Hepatocyte (in vitro differentiated cells): Measurements from ENCODE around the gene DCBLD1. TPM values are rescaled to one million over a fixed set of nuclear protein-coding genes. Genes with fewer than 3 reads are reported as not detected.

Experiments
- DNase-seq: peaks from one replicate; pipeline ENCODE4 v3.0.0-alpha.2; 2016; ENCODE audit warnings: low spot score
- H2AFZ ChIP-seq: fragments of 200-600 bp; sonication (generic); 2 replicates; pipeline ENCODE4 v1.6.0; 2016; ENCODE audit warnings: antibody characterized with exemption, mild to moderate bottlenecking
- H3K27ac ChIP-seq: fragments of 200-600 bp; sonication (generic); 2 replicates; pipeline ENCODE4 v1.5.1; 2016; ENCODE audit warnings: mild to moderate bottlenecking
- H3K27me3 ChIP-seq: fragments of 200-600 bp; sonication (generic); 2 replicates; pipeline ENCODE4 v1.6.1; 2016
- H3K36me3 ChIP-seq: fragments of 200-600 bp; sonication (generic); replicated peaks from 2 replicates; pipeline ENCODE4 v1.5.1; 2016; ENCODE audit warnings: low read depth; ENCODE audit not compliant: insufficient read depth
- H3K4me1 ChIP-seq: fragments of 200-600 bp; sonication (generic); 2 replicates; pipeline ENCODE4 v1.5.1; 2016; ENCODE audit warnings: mild to moderate bottlenecking, moderate library complexity; ENCODE audit not compliant: insufficient read depth
- H3K4me2 ChIP-seq: fragments of 200-600 bp; sonication (generic); 2 replicates; pipeline ENCODE4 v1.6.0; 2016
- H3K4me3 ChIP-seq: fragments of 200-600 bp; sonication (generic); 2 replicates; pipeline ENCODE4 v1.5.1; 2016; ENCODE audit warnings: mild to moderate bottlenecking
- H3K79me2 ChIP-seq: fragments of 200-600 bp; sonication (generic); 2 replicates; pipeline ENCODE4 v1.6.0; 2017; ENCODE audit warnings: mild to moderate bottlenecking
- H3K9me2 ChIP-seq: fragments of 200-600 bp; sonication (generic); replicated peaks from 2 replicates; pipeline ENCODE4 v1.6.0; 2017; ENCODE audit warnings: mild to moderate bottlenecking; ENCODE audit not compliant: insufficient read depth
- H3K9me3 ChIP-seq: fragments of 200-600 bp; sonication (generic); 2 replicates; pipeline ENCODE4 v1.5.1; 2016; ENCODE audit warnings: low read depth, mild to moderate bottlenecking
- H4K20me1 ChIP-seq: fragments of 200-600 bp; sonication (generic); 2 replicates; pipeline ENCODE4 v1.6.0; 2016; ENCODE audit warnings: mild to moderate bottlenecking; ENCODE audit not compliant: insufficient read depth, poor library complexity, severe bottlenecking
- CTCF ChIP-seq: fragments of 200-600 bp; sonication (generic); IDR thresholded peaks from 2 replicates; pipeline ENCODE4 v1.5.1; 2016; ENCODE audit warnings: antibody characterized with exemption, mild to moderate bottlenecking; ENCODE audit not compliant: poor library complexity
- EZH2 ChIP-seq: fragments of 200-600 bp; sonication (generic); IDR thresholded peaks from 2 replicates; pipeline ENCODE4 v1.6.1; 2016; ENCODE audit warnings: antibody characterized with exemption, mild to moderate bottlenecking, borderline replicate concordance
- EZH2phosphoT487 ChIP-seq: fragments of 200-600 bp; sonication (generic); IDR thresholded peaks from one replicate; pipeline ENCODE4 v1.6.1; 2018; ENCODE audit warnings: antibody characterized with exemption, mild to moderate bottlenecking, low read depth, moderate library complexity; ENCODE audit not compliant: unreplicated experiment, severe bottlenecking
- WGBS: methylation state at CpG from one replicate; pipeline ENCODE4 v1.1.6; 2016; ENCODE audit warnings: low lambda C conversion rate; ENCODE audit errors: missing lambda C conversion rate; 5-methylcytosine and 5-hydroxymethylcytosine counted together
- polyA plus RNA-seq: library from polyadenylated mRNA; unstranded; fragments of >200 nt; fragmentation: Nextera tagmentation; extraction: Ambion mirVana; gene quantifications from 2 replicates; pipeline ENCODE4 v1.2.1, GENCODE V29; 2016
- total RNA-seq: library from RNA; depleted of rRNA; stranded (reverse); fragments of >200 nt; gene quantifications from 2 replicates; pipeline ENCODE4 v1.2.3, GENCODE V29; 2014

Gene DCBLD1
- total and polyA plus RNA-seq, 2 experiments from 2014 or later = 18.9 to 23.8 TPM

- no peak overlapping the region for H3K4me3 ChIP-seq
- TF ChIP-seq CTCF (no peak), EZH2 (no peak), EZH2phosphoT487 (no peak)
- H3K27ac ChIP-seq = peak overlapping the region; percentile 13
- H3K9me2 ChIP-seq = no peaks in the 10 kb centered on the region
- H4K20me1 ChIP-seq = no peaks in the 10 kb centered on the region
- WGBS = 96% methylated on average over 61 of the region's 64 CpGs
- H2AFZ ChIP-seq = no peak overlapping the region
- no peak overlapping the region for H3K4me2 ChIP-seq
- H3K4me1 ChIP-seq = peaks cover 25% of the 10 kb centered on the region
- H3K9me3 ChIP-seq = no peaks in the 10 kb centered on the region
- no peaks in the 10 kb centered on the region for H3K27me3 ChIP-seq
- no peak for DNase-seq
- no peaks in the 10 kb centered on the region for H3K36me3 ChIP-seq
- no peaks in the 10 kb centered on the region for H3K79me2 ChIP-seq
Measured at GRCh38 chr6:117547688-117548621, 65.5 kb downstream of the DCBLD1 start.

- H3K4me2 ChIP-seq = no peak overlapping the region
- H3K79me2 ChIP-seq = no peaks in the 10 kb centered on the region
- peaks cover 25% of the 10 kb centered on the region for H3K4me1 ChIP-seq
- WGBS = 83% methylated on average over 8 of the region's 8 CpGs
- no peak overlapping the region for H3K4me3 ChIP-seq
- TF ChIP-seq EZH2 (no peak), EZH2phosphoT487 (no peak), CTCF (no peak)
- H4K20me1 ChIP-seq = no peaks in the 10 kb centered on the region
- H3K9me2 ChIP-seq = no peaks in the 10 kb centered on the region
- no peak for DNase-seq
- H3K27ac ChIP-seq = peak overlapping the region; percentile 13
- H2AFZ ChIP-seq = no peak overlapping the region
- H3K27me3 ChIP-seq = no peaks in the 10 kb centered on the region
- no peaks in the 10 kb centered on the region for H3K9me3 ChIP-seq
- H3K36me3 ChIP-seq = no peaks in the 10 kb centered on the region
Measured at GRCh38 chr6:117548797-117549301, 66.4 kb downstream of the DCBLD1 start.

- Histone ChIP-seq H3K9me2 (no peaks in the 10 kb centered on the region), H3K9me3 (no peaks in the 10 kb centered on the region), H3K27me3 (no peaks in the 10 kb centered on the region), H3K36me3 (no peaks in the 10 kb centered on the region), H2AFZ (no peak overlapping the region), H3K79me2 (no peaks in the 10 kb centered on the region), H4K20me1 (no peaks in the 10 kb centered on the region), H3K4me1 (peaks cover 20% of the 10 kb centered on the region), H3K4me2 (no peak overlapping the region), H3K27ac (peak overlapping the region; percentile 13), H3K4me3 (no peak overlapping the region)
- 92% methylated on average over 4 of the region's 4 CpGs for WGBS
- TF ChIP-seq EZH2 = no peak
- TF ChIP-seq EZH2phosphoT487 = no peak
- no peak for TF ChIP-seq CTCF
- no peak for DNase-seq
Measured at GRCh38 chr6:117549611-117550010, 67.1 kb downstream of the DCBLD1 start.
